Endothelial cell of umbilical vein (primary cell): ENCODE measurements around the gene ICE2. TPM values are rescaled to one million over a fixed set of nuclear protein-coding genes. Genes with fewer than 3 reads are reported as not detected.
A peak's percentile ranks its signal among the peaks of the same experiment; 100 is the strongest.

Source experiments
- BruUV-seq: library from RNA; stranded (reverse); fragments of 400-500 nt; replicated peaks from 2 replicates; lab custom pipeline; 2021; lab: Mats Ljungman, UMichigan
- CTCF ChIA-PET: fragments of 300-600, 350-600 bp; sonication (Branson Sonifier 250); formaldehyde crosslinking; loops from one replicate; lab custom pipeline; 2021; ENCODE audit warnings: antibody characterized with exemption, inconsistent platforms; lab: Charles Lee
- POLR2A ChIA-PET: fragments of 300-600, 350-600 bp; sonication (Branson Sonifier 250); formaldehyde crosslinking; loops from one replicate; lab custom pipeline; 2021; ENCODE audit warnings: antibody characterized with exemption, inconsistent platforms; lab: Charles Lee
- DNase-seq: peaks from one replicate; pipeline ENCODE4 v3.0.0-alpha.2; 2011; ENCODE audit warnings: low read depth, low spot score
- FAIRE-seq: peaks from 2 replicates; lab custom pipeline; 2011; peaks lifted over from hg19 to GRCh38; lab: Jason Lieb, UNC
- H2AFZ ChIP-seq: 2 replicates; pipeline ENCODE4 v1.6.0; 2012; ENCODE audit warnings: low read depth, low read length, control low read depth, inconsistent platforms
- H3K27ac ChIP-seq: 2 replicates; pipeline ENCODE4 v1.5.1; 2011; ENCODE audit warnings: low read depth, mild to moderate bottlenecking, control low read depth, low read length, moderate library complexity; ENCODE audit not compliant: insufficient read depth
- H3K27me3 ChIP-seq, 2 experiments: 2 replicates each; pipeline versions ENCODE4 v1.6.0 to v1.6.1; 2011; ENCODE audit warnings: low read length in 2 of 2, mixed read lengths in 1 of 2; ENCODE audit not compliant: control insufficient read depth in 2 of 2, insufficient read depth in 2 of 2
- H3K36me3 ChIP-seq, 2 experiments: 2 replicates in 1 of 2; 3 replicates in 1 of 2; pipeline ENCODE4 v1.5.1; 2011; ENCODE audit warnings: low read length in 2 of 2, mild to moderate bottlenecking in 1 of 2, moderate library complexity in 1 of 2; ENCODE audit not compliant: control insufficient read depth in 2 of 2, insufficient read depth in 2 of 2; ENCODE audit errors: extremely low read depth in 1 of 2
- H3K4me1 ChIP-seq: 3 replicates; pipeline ENCODE4 v1.5.1; 2011; ENCODE audit warnings: mild to moderate bottlenecking, low read length; ENCODE audit not compliant: control insufficient read depth, insufficient read depth; ENCODE audit errors: extremely low read depth
- H3K4me2 ChIP-seq: 2 replicates; pipeline ENCODE4 v1.6.1; 2011; ENCODE audit warnings: low read length, control low read depth, mixed read lengths; ENCODE audit not compliant: insufficient read depth
- H3K4me3 ChIP-seq, 3 experiments: fragments of 200-600 bp in 1 of 3; sonication (generic), shearing (Covaris generic) in 1 of 3; replicated peaks in 1 of 3; 2 replicates each; pipeline ENCODE4 v1.5.1; 2011 to 2016; ENCODE audit warnings: control low read depth in 3 of 3, low read length in 3 of 3, mild to moderate bottlenecking in 2 of 3, inconsistent platforms in 1 of 3, low read depth in 1 of 3, moderate library complexity in 1 of 3; ENCODE audit not compliant: insufficient read depth in 1 of 3
- H3K79me2 ChIP-seq: 2 replicates; pipeline ENCODE4 v1.6.0; 2012; ENCODE audit warnings: low read length, inconsistent platforms; ENCODE audit not compliant: control insufficient read depth, insufficient read depth
- H3K9ac ChIP-seq: replicated peaks from 2 replicates; pipeline ENCODE3; 2011; ENCODE audit warnings: low read length, control low read depth; ENCODE audit not compliant: insufficient read depth; ENCODE audit errors: extremely low read depth
- H3K9me1 ChIP-seq: replicated peaks from 3 replicates; pipeline ENCODE4 v1.6.0; 2011; ENCODE audit warnings: mild to moderate bottlenecking, low read length; ENCODE audit not compliant: control insufficient read depth, insufficient read depth; ENCODE audit errors: extremely low read depth
- H3K9me3 ChIP-seq: replicated peaks from 2 replicates; pipeline ENCODE4 v1.5.1; 2012; ENCODE audit warnings: low read length, inconsistent platforms; ENCODE audit not compliant: control insufficient read depth, insufficient read depth
- H4K20me1 ChIP-seq: replicated peaks from 2 replicates; pipeline ENCODE3; 2011; ENCODE audit warnings: mild to moderate bottlenecking, low read length; ENCODE audit not compliant: control insufficient read depth, insufficient read depth; ENCODE audit errors: extremely low read depth
- EZH2 ChIP-seq: IDR thresholded peaks from 2 replicates; pipeline ENCODE4 v1.6.1; 2012; ENCODE audit warnings: borderline replicate concordance, low read depth, mild to moderate bottlenecking, moderate library complexity, low read length, inconsistent platforms; ENCODE audit not compliant: severe bottlenecking
- FOS ChIP-seq: IDR thresholded peaks from 2 replicates; pipeline ENCODE4 v1.6.1; 2011; ENCODE audit warnings: mild to moderate bottlenecking, low read length, moderate library complexity, borderline replicate concordance; ENCODE audit not compliant: insufficient read depth
- GATA2 ChIP-seq: IDR thresholded peaks from 2 replicates; pipeline ENCODE4 v1.7.0; 2011; ENCODE audit warnings: low read depth, mild to moderate bottlenecking, moderate library complexity, mixed read lengths, low read length; ENCODE audit not compliant: insufficient read length, insufficient read depth
- JUN ChIP-seq: IDR thresholded peaks from 2 replicates; pipeline ENCODE4 v1.6.1; 2011; ENCODE audit warnings: borderline replicate concordance, low read depth; ENCODE audit not compliant: insufficient read length, insufficient read depth
- MYC ChIP-seq: IDR thresholded peaks from one replicate; pipeline ENCODE4 v1.6.1; 2011; ENCODE audit warnings: mild to moderate bottlenecking, low read depth, low read length
- POLR2A ChIP-seq: IDR thresholded peaks from 2 replicates; pipeline ENCODE4 v1.6.1; 2012; ENCODE audit warnings: low read depth, mild to moderate bottlenecking, control low read depth, low read length
- POLR2AphosphoS5 ChIP-seq: IDR thresholded peaks from 2 replicates; pipeline ENCODE4 v1.6.1; 2012; ENCODE audit warnings: low read depth, mild to moderate bottlenecking, control low read depth, low read length, moderate library complexity; ENCODE audit not compliant: insufficient read depth
- dilution Hi-C: fragments of 300-500 bp; cut with MboI; formaldehyde crosslinking; loops from one replicate; pipeline ENCODE4 v1.15.0; 2019; ENCODE audit warnings: low sequenced_read_pairs; ENCODE audit not compliant: extremely low pct_ligation_motif_present
- intact Hi-C: fragments of 100-400 bp; cut with micrococcal nuclease; formaldehyde crosslinking; loops from one replicate; pipeline ENCODE4 v1.10.0; 2022
- polyA plus RNA-seq, 4 experiments: library from polyadenylated mRNA; depleted of rRNA in 3 of 4; stranded (reverse) in 3 of 4; unstranded in 1 of 4; fragments of >200 nt; gene quantifications; 2 replicates each; pipeline versions ENCODE4 v1.2.1 to v1.2.3, GENCODE V29; 2011 to 2012; ENCODE audit warnings: missing spikeins in 1 of 4
- total RNA-seq: library from RNA; stranded (reverse); gene quantifications from 2 replicates; pipeline ENCODE4 v1.2.3, GENCODE V29; 2021
- TF ChIP-seq, protein P1 (sequence below), 2 donors: IDR thresholded peaks; 1 replicate in 1 of 2; 2 replicates in 1 of 2; pipeline ENCODE4 v1.5.1; 2011; ENCODE audit warnings: low read length in 2 of 2, mild to moderate bottlenecking in 2 of 2, moderate library complexity in 2 of 2, control low read depth in 1 of 2, inconsistent platforms in 1 of 2, low read depth in 1 of 2; ENCODE audit not compliant: insufficient read depth in 1 of 2; ENCODE audit errors: extremely low read depth in 1 of 2
- TF ChIP-seq, protein P2 (sequence below): IDR thresholded peaks from 2 replicates; pipeline ENCODE4 v1.6.1; 2011; ENCODE audit not compliant: insufficient read depth, insufficient read length

ICE2 gene
- total and polyA plus RNA-seq, 2 donors (not counting 3 experiments of a cell fraction or from before 2014, with no cell fraction given): 22.1 to 57.0 TPM

DNA sequence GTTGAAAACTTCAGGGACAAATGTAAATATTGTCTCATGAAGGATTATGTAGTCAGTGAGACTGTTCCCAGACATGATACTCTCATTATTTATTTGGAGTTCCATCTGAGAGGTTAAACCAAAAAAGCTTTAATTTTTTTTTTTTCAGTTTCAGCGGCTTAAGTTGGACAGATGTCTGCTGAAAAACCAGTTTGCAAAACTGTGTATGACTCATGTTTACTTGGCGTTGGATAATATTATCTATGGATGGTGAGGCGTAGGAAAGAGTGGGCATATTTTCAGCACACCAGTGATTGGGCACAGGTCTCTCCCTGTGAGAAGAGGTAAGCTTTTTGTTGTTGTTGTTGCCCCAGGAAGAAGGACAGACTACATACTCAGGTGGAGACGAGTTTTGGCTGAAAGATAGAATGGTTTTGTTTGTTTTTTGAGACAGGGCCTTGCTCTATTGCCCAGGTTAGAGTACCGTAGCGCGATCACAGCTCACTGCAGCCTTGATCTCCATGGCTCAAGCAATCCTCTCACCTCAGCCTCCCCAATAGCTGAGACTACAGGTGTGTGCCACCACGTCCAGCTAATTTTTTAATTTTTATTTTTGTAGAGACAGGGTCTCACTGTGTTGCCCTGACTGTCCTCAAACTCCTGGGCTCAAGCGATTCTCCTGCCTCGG, 64.8 kb downstream of the ICE2 start:
- H3K9me3 ChIP-seq: no peaks in the 10 kb centered on the region
- no peak overlapping the region for H2AFZ ChIP-seq
- dilution Hi-C loops: no loop called here
- no peaks in the 10 kb centered on the region for H4K20me1 ChIP-seq
- CTCF ChIA-PET: interaction anchor here (1.3 kb wide), 1 partner anchor 15 kb away, joined by 4 read pairs; no protein-coding TSS in a partner anchor
- no peaks in the 10 kb centered on the region for H3K36me3 ChIP-seq
- no peak for TF ChIP-seq EZH2
- peak; percentile 19 for TF ChIP-seq JUN
- DNase-seq: peak; percentile 12
- H3K9me1 ChIP-seq: no peaks in the 10 kb centered on the region
- peaks cover 1% of the 10 kb centered on the region for H3K4me1 ChIP-seq
- H3K27ac ChIP-seq: no peak overlapping the region
- no peak for FAIRE-seq
- POLR2A ChIA-PET: no interaction called here
- H3K4me2 ChIP-seq: no peak overlapping the region
- H3K4me3 ChIP-seq: no peak overlapping the region
- intact Hi-C loops: no loop called here
- H3K27me3 ChIP-seq: no peaks in the 10 kb centered on the region
- H3K9ac ChIP-seq: no peak overlapping the region
- H3K79me2 ChIP-seq: no peaks in the 10 kb centered on the region
- BruUV-seq: no TSS peak

GRCh38 chr15:60413231-60413824, 65.6 kb downstream of the ICE2 start:
- Histone ChIP-seq H3K27ac (no peak overlapping the region), H3K9me1 (no peaks in the 10 kb centered on the region), H3K36me3 (no peaks in the 10 kb centered on the region), H3K4me1 (peaks cover 10% of the 10 kb centered on the region), H3K9me3 (no peaks in the 10 kb centered on the region), H4K20me1 (no peaks in the 10 kb centered on the region), H3K4me3 (no peak overlapping the region), H2AFZ (no peak overlapping the region), H3K9ac (no peak overlapping the region), H3K4me2 (no peak overlapping the region), H3K79me2 (no peaks in the 10 kb centered on the region), H3K27me3 (no peaks in the 10 kb centered on the region)
- ChIA-PET CTCF (interaction anchor here (0.8 to 1.3 kb wide), 2 partner anchors 11 to 14 kb away, joined by 4 read pairs; no protein-coding TSS in a partner anchor), POLR2A (no interaction called here)
- intact Hi-C loops (no loop called here), dilution Hi-C loops (no loop called here)
- FAIRE-seq: no peak
- TF ChIP-seq JUN (no peak), POLR2AphosphoS5 (no peak), MYC (no peak), FOS (no peak), GATA2 (no peak), EZH2 (no peak), POLR2A (no peak)
- TF ChIP-seq, protein P1, sequence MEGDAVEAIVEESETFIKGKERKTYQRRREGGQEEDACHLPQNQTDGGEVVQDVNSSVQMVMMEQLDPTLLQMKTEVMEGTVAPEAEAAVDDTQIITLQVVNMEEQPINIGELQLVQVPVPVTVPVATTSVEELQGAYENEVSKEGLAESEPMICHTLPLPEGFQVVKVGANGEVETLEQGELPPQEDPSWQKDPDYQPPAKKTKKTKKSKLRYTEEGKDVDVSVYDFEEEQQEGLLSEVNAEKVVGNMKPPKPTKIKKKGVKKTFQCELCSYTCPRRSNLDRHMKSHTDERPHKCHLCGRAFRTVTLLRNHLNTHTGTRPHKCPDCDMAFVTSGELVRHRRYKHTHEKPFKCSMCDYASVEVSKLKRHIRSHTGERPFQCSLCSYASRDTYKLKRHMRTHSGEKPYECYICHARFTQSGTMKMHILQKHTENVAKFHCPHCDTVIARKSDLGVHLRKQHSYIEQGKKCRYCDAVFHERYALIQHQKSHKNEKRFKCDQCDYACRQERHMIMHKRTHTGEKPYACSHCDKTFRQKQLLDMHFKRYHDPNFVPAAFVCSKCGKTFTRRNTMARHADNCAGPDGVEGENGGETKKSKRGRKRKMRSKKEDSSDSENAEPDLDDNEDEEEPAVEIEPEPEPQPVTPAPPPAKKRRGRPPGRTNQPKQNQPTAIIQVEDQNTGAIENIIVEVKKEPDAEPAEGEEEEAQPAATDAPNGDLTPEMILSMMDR (IDR thresholded peaks at IDR 0.05; ENCODE audit: extremely low read depth in 1 of 2, insufficient read depth in 1 of 2, low read depth in 1 of 2, low read length in 2 of 2): no peak
- TF ChIP-seq, protein P2, sequence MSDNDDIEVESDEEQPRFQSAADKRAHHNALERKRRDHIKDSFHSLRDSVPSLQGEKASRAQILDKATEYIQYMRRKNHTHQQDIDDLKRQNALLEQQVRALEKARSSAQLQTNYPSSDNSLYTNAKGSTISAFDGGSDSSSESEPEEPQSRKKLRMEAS: no peak
- no peak for DNase-seq
- no TSS peak for BruUV-seq
